AG04450 (cell line): ENCODE results near the gene PRKAR1B. TPM values are rescaled to one million over a fixed set of nuclear protein-coding genes. Genes with fewer than 3 reads are reported as not detected.
"Not testable (repeated sequence)": the region's sequence is repeated elsewhere in the genome, so short reads cannot be mapped to it uniquely, and the experiment has no call there.

Experiments
- CTCF ChIA-PET: fragments of 300-600, 350-600 bp; formaldehyde crosslinking; extraction: SDS; loops from one replicate; lab custom pipeline; 2022; ENCODE audit warnings: antibody characterized with exemption, inconsistent platforms; lab: Charles Lee
- POLR2A ChIA-PET: fragments of 350-600 bp; formaldehyde crosslinking; extraction: SDS; loops from one replicate; lab custom pipeline; 2021; ENCODE audit warnings: antibody characterized with exemption, inconsistent platforms; lab: Yijun Ruan, JAX
- DNase-seq: peaks from one replicate; pipeline ENCODE4 v3.0.0-alpha.2; 2011; ENCODE audit warnings: low read depth, low spot score
- H3K27ac ChIP-seq: one replicate; pipeline ENCODE4 v1.5.1; 2012; ENCODE audit warnings: low read depth, low read length, control low read depth
- H3K27me3 ChIP-seq: one replicate; pipeline ENCODE4 v1.6.0; 2012; ENCODE audit warnings: low read length; ENCODE audit not compliant: control insufficient read depth, insufficient read depth
- H3K4me3 ChIP-seq: 2 replicates; pipeline ENCODE4 v1.5.1; 2011; ENCODE audit warnings: mild to moderate bottlenecking, low read depth, low read length, control low read depth
- H3K9me3 ChIP-seq: 2 replicates; pipeline ENCODE4 v1.5.1; 2012; ENCODE audit warnings: low read length; ENCODE audit not compliant: control insufficient read depth, insufficient read depth
- CTCF ChIP-seq: IDR thresholded peaks from 2 replicates; pipeline ENCODE4 v1.5.1; 2011; ENCODE audit warnings: low read depth, low read length, control low read depth, inconsistent platforms
- polyA plus RNA-seq: library from polyadenylated mRNA; depleted of rRNA; stranded (reverse); fragments of >200 nt; gene quantifications from 2 replicates; pipeline ENCODE4 v1.2.3, GENCODE V29; 2011

The PRKAR1B gene
- polyA plus RNA-seq, 1 experiment: 16.1 TPM

- CTCF ChIA-PET: interaction anchor here (0.6 kb wide), 1 partner anchor 10 kb away, joined by 3 read pairs; no protein-coding TSS in a partner anchor
- Histone ChIP-seq H3K27ac (no peak overlapping the region), H3K9me3 (peaks cover 26% of the 10 kb centered on the region), H3K4me3 (no peak overlapping the region), H3K27me3 (no peaks in the 10 kb centered on the region)
- no peak for TF ChIP-seq CTCF
- POLR2A ChIA-PET: no interaction called here
- DNase-seq: no peak
These were observed 71.3 kb downstream of the PRKAR1B start for GRCh38 chr7:655758-656157.

- DNase-seq: no peak
- Histone ChIP-seq H3K27me3 (no peaks in the 10 kb centered on the region), H3K27ac (no peak overlapping the region), H3K9me3 (peaks cover 31% of the 10 kb centered on the region), H3K4me3 (no peak overlapping the region)
- CTCF ChIA-PET: no interaction called here
- no peak for TF ChIP-seq CTCF
- POLR2A ChIA-PET: no interaction called here
These were observed 73.0 kb downstream of the PRKAR1B start for GRCh38 chr7:653829-654764.

GRCh38 chr7:652881-653280 lies 74.2 kb downstream of the PRKAR1B start:
- ChIA-PET CTCF (interaction anchor here (0.5 kb wide), 1 partner anchor 16 kb away, joined by 3 read pairs; no protein-coding TSS in a partner anchor), POLR2A (no interaction called here)
- no peak for TF ChIP-seq CTCF
- Histone ChIP-seq H3K9me3 (peaks cover 31% of the 10 kb centered on the region), H3K27me3 (no peaks in the 10 kb centered on the region), H3K27ac (no peak overlapping the region), H3K4me3 (no peak overlapping the region)
- no peak for DNase-seq

- CTCF ChIA-PET, POLR2A ChIA-PET, H3K4me3 ChIP-seq: not testable (repeated sequence)
These were observed 74.9 kb downstream of the PRKAR1B start for GRCh38 chr7:652167-652566.

GRCh38 chr7:651032-651728 lies 75.9 kb downstream of the PRKAR1B start:
- peaks cover 39% of the 10 kb centered on the region for H3K9me3 ChIP-seq
- POLR2A ChIA-PET: no interaction called here
- CTCF ChIA-PET: no interaction called here
- no peaks in the 10 kb centered on the region for H3K27me3 ChIP-seq
- no peak overlapping the region for H3K27ac ChIP-seq
- no peak overlapping the region for H3K4me3 ChIP-seq
- TF ChIP-seq CTCF: no peak
- no peak for DNase-seq

More at GRCh38 chr7:652167-652566, 74.9 kb downstream of the PRKAR1B start:
- peaks cover 33% of the 10 kb centered on the region for H3K9me3 ChIP-seq
- not testable (repeated sequence) for DNase-seq, H3K27ac ChIP-seq, H3K27me3 ChIP-seq
